Tongue (tissue), 2 donors: ENCODE measurements around the gene MYH7B. TPM values are rescaled to one million over a fixed set of nuclear protein-coding genes. Genes with fewer than 3 reads are reported as not detected.

Experiments used
- DNase-seq: peaks from one replicate; pipeline ENCODE4 v3.0.0-alpha.2; 2015
- total RNA-seq: library from RNA; depleted of rRNA; stranded (reverse); fragments of >200 nt; gene quantifications from one replicate; pipeline ENCODE4 v1.2.3, GENCODE V29; 2014

MYH7B gene
- total RNA-seq, 1 donor from 2014 or later: 6.1 TPM

DNA sequence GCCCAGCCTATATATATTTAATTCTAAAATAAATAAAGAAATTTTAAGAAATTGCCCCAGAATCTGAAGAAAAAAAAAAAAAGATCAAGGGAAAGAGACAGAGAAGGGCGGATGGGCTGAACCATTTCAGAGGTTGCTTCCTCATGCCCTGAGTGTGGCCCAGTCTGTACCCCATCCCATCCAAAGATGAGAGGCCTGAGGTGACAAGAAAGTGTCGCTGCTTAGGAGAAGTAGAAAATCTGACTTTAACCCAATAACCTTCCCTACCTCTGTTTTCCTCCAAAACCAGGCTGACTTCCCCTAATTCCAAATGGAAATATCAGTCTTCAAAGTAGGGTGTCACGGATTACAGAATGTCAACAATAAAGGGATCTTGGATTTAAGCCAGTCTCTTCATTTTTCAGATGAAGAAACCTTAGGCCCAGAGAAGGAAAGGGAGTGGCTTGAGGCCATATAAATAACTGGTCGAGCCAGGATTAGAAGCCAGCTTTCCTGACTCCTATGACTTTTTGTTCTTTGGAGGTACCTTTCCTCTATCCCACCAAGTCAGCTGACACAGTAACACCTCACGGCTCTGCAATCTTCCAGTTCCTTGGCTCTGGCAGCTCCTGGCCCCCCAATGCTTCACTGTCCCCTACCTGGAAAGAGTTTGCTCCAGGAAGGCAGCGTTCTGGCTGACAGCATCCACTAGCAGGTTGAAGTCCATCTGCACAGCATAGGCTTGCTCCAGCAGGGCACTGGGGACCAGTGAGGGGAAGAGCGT, 10.2 kb upstream of the MYH7B start:
- DNase-seq: no peak

DNA sequence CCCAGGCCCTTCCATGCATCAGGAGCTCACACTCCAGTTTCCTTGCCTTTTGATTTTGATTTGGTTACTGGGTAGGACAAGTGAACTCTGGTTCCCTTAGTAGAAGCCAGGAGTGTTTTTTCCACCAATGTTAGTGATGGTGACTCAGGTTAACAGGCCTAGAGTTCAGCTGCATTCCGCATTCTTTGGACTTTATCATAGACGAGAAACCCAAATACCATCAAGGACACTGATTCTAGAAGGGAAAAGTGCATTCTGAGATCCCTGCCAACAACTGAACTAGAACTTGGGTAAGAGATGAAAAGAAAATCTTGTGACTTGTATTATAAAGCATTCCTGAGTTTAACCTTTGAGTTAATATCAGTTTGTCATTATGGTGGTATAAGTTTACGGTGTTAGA, 9.0 kb upstream of the MYH7B start:
- no peak for DNase-seq

DNA sequence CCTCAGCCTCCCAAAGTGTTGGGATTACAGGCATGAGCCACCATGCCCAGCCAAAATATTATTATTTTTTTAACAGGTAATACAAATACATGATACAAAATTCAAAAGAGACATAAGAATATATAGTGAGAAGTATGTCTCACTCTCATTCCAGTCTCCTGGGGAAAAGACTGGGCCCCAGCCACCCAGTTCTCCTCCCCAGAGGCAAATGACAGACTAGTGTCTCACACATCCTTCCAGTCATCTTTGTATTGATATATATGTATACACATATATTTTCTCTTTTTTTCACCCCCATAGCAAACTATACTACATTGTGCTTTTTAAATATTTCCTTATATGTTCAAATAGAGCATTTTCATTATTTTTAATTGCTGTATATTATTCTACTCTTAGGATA, 8.3 kb upstream of the MYH7B start:
- DNase-seq: no peak

DNA sequence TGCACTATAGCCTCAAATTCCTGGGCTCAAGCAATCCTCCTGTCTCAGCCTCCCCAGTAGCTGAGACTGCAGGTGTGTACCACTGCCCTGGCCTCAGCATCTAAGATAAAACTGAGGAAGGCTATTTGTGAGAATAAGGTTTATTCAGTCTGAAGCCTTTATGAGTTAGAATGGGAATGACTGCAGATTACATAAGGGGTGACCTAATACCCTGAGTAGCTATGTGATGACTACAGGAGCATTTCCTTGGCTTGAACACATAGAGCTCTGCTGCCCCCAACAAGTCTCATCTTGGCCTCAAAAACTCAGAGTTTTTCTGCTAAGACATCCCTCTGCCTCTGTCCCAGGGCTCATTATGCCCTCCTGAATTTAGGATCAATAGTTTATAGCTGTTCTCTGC, 7.6 kb upstream of the MYH7B start:
- DNase-seq: no peak

DNA sequence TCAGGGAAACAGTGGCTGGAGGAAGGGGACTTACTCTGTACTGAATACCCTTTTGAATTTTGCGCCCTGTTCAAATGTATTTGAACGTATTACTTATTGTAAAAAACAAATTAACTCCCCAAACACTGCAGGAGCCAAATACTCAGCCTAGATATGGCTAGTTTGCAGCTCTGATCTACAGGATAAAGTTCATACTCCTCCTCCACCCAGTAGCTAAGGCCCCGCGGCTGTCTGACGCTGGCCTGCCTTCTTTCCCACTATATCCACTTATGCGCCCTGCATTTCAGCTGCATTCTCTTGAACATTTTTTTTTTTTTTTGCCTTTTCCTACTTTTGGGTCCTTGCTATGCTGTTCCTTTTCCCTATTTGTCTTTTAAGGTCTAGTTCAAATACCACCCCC, 6.5 kb upstream of the MYH7B start:
- no peak for DNase-seq

DNA sequence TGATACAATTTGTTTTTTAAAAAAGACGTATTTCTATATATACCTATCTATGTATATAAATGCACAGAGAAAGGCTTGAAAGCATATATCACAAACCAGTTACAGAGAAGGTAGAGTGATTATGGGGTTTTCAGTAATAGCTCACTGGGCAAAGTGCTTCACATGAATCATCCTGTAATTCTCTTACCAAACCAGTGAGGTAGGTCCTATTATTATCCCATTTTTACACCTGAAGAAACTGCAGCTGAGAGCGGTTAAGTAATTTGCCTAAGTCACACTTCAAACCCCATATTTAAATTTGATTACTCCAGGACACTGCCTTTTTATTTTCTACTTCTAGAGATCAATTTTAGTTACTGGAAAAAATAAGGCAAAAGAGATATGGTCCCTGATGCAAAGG, 4.4 kb upstream of the MYH7B start:
- DNase-seq: no peak

DNA sequence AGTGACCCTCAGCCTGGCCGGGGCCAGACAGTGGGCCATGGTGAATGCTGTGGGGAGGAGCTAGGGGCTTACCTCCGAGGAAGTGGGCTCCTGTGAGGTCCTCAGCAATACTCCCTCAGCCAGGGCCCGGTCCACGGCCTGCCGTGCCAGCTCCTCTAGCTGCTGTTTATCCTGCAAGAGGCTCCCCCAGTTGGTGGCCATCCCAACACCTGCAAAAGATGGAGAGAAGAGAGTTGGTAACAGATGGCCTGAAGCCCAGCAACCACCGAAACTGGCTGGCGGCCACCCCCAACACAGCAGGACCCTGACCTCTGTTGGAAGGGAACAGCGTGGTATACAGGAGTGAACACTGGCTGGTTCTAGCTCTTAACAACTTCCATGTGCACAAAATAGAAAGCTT, 4.0 kb upstream of the MYH7B start:
- no peak for DNase-seq

DNA sequence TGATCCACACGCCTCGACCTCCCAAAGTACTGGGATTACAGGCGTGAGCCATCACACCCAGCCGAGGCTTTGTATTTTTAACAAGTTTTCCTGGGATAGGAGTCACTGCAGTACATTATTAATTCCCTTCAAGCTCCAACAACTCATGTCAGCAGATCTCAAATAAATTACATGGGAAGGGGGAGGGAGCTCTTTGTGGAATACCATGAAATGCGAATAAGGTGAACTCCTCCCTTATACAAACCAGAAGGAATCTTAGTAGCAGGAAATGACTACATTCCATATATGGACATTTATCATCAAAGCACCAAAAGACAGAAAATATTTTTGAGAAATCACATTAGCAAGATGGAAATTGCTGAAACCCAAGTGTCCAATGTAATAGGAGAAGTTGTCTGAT, 3.0 kb upstream of the MYH7B start:
- DNase-seq: no peak

DNA sequence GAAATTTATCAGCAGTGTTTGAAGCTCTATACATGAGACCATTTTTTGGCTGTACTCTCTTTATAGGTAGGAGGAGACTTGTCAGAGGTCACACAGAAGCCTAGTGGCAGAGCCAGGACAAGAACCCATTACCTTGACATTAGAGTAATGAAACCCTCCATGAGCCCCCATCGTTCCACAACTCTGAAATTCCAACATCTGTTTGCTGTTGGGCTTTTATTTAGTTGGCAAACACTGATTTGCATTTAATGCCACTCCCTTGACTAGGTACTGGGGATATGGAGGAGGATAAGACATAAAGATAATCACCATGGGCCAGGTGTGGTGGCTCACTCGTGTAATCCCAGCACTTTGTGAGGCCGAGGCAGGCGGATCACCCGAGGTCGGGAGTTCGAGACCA, 1.7 kb upstream of the MYH7B start:
- DNase-seq: no peak

DNA sequence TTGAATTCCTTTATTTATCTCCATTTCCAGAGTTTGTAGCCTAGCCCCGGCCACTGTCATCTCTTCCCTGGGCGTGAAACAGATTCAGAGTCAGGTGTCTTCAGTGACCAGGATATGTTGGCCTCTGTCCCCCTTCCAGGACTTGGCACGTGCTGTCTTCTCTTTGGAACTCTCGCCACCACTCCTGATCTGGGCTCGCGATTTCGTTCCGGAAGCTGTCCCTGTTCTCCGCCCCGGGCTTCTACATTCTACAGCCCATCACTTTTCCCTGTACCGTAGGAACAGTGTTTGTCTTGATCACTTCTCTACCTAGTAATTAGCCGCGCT, 801 bp upstream of the MYH7B start:
- peak; percentile 53 for DNase-seq

DNA sequence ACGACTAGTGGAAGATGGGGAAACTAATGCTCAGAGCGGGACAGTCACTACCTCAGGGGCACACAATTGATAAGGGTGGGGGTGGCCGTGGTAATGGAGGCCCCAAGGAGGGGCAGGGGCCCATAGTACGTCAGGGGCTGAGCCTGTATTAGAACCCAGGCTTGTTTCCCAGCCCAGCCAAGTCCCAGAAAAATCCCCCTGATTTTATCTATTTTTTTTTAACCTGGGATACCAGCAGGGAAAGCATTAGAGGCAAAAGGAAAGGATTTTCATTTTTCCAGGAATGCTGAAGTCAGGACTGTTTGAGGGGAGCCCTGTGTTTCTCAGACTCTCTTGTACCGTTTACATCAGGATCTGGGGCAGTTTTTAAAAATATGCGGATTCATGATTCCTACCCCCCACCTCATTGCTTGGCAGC, 382 bp downstream of the MYH7B start:
- DNase-seq: no peak

DNA sequence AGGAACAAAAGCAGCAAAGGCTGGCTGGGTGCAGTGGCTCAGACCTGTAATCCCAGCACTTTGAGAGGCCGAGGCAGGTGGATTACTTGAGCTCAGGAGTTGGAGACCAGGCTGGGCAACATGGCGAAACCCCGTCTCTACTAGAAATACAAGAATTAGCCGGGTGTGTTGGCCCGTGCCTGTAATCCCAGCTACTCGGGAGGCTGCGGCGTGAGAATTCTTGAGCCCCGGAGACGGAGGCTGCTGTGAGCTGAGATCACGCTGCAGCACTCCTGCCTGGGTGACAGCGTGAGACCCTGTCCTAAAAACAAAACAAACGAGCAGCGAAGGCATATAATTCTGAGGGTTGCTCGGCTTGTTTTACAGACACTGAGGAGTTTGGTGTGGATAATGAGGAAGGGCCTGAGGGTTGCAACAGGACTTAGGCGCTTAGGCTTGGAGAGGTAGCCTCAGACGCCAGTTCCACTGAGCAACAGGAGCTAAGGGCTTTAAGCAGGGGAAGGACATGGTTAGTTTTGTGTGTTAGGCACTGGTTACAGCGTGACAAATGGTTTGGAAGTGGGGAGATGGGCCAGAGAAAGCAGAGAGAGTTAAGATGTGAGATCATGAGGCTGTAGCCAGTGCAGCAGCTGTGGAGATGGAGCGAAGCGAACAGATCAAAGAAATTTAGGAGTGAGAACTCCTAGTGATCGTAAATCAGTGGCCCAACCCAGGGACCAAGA, 1.2 kb downstream of the MYH7B start:
- peak; percentile 77 for DNase-seq

DNA sequence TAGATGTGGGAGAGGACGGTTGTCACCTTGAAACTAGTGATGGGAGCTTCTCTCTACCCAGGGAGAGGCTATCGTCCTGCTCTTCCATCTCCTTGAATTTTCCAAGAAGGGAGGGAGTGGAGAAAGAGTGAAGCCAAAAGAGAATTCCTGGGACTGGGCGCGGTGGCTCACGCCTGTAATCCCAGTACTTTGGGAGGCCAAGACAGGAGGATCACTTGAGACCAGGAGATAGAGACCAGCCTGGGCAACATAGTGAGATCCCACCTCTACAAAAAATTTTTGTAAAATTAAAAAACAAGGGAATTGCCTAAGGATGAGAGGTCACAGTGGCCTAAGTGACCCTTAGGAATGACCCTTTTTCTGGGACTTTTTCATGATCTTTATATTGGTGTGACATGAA, 8.8 kb downstream of the MYH7B start:
- DNase-seq: no peak

DNA sequence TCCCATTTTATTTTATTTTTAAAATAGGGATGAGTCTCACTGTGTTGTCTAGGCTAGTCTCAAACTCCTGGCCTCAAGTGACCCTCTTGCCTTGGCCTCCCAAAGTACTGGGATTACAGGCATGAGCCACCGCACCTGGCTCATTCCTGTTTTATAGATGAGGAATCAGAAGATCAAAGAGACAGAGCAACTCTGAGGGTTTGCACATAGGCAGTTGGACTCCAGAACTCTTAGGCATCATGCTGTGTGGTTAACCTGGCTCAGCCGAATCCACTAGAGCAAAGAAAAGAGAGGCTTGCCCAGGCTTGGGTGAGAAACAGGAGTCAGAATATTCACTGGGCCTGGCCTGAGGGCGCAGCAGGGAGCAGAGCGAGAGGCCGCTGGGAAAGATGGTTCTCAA, 9.4 kb downstream of the MYH7B start:
- no peak for DNase-seq

DNA sequence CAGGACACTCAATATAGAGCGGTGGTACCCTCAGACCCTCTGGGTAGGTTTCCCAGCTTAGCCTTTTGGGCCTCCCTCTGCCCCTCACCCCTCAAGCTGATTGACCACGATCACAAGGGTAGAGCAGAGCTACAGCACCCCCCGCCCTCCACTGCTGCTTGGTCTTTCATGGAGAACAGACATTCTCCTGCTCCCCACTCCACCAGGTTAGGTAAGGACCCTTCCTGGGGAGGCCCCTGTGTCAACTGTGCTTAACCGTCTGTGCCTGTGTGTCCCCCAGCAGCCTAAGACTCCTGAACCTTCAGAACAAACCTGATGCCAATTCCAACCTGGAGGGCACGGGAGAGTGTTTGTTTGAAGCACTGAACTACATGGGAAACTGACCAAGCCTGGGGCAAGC, 11.8 kb downstream of the MYH7B start:
- no peak for DNase-seq

DNA sequence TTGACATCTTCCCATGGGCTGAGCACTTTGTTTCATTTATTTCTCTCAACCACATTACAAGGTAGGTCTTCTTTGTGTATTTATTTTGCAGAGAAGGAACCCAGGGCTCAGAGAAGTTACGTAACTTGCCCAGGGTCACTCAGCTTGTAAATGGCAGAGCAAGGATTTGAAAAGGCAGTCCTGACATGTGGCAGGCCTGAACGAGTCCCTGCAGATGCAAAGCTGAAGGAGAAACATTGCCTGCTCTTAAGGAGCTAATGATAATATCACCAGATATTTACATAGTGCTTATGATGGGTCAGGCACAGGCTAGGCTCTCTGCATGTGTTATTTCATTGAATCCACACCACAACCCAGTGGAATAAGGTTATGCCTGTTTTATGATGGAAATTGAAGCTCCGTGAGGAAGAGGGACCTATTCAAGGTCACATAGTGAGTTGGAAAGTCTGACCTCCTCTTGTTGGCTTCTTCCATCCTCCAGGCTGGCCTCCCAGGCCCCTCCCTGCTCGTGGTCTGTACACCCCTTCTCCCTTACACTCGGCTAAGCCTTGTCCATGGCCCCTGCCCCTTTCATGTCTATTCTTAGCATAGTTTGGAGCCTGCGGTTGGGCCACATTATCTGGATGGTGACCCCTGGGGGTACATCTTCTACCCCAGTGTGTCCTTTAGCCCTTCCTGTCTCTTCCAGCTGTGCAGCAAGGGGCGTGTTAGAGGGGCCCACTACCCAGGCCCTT, 12.5 kb downstream of the MYH7B start:
- DNase-seq: no peak

DNA sequence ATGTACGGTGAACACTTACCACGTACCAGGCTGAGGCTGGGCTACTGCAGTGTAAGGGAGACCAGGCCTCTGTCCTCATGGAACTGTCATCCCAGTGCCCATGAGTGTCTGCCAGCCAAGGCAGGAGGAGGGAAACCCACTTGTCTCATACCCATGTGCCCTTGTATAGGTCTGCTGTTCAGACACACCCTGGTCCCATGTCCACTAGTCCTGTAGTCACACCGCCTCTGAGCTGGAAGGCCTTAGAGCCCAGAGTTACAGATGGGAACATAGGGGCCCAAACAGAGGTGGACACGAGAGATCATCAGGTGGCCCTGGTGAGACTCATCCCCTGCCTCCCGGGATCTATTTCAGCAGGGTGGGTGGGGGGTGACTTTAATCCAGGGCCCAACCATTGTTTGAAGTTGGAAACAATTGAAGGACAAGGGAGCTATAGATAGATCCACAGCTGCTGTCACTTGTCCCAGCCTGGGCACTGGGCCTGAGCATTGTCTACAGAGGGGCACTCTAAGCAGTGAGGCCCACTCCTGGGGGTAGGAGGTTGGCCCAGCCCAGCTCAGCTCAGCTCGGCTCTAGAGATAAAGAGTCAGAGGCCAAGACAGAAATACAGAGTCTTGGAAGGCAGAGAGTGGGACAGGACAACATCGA, 14.6 kb downstream of the MYH7B start:
- DNase-seq: peak; percentile 58

DNA sequence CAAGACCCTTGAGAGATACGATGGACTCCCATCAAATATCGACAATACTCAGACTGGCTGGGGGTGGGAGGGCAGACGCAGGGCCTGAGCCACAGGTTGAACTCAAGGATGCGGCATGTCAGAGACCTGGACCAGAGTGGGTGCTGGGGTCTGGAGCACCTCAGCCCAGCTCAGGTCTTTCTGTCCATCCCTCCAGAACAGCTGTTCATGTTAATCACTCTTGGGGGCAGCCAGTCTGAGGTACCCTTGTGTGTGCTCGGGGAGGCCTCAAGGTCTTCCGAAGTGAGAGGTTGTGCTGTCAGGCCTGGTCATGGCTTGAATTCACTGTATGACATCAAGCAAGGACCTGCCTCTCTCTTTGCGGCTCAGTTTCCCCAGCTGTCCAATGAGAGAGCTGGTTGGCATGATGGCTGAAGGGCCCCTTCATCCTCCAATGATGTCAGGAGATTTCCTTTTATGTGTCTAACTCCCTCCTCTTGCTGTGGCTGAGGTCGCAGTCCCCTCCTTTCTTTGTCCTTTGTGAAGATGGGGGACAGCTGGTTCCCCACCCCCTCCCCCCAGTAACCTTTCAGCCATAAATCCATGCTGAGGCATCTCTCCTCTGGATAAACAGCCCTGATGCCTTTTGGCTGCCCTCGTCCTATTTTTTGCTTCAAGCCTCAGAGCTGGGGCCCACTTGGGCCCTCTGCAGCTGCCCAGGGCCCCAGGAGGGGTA, 15.3 kb downstream of the MYH7B start:
- no peak for DNase-seq

DNA sequence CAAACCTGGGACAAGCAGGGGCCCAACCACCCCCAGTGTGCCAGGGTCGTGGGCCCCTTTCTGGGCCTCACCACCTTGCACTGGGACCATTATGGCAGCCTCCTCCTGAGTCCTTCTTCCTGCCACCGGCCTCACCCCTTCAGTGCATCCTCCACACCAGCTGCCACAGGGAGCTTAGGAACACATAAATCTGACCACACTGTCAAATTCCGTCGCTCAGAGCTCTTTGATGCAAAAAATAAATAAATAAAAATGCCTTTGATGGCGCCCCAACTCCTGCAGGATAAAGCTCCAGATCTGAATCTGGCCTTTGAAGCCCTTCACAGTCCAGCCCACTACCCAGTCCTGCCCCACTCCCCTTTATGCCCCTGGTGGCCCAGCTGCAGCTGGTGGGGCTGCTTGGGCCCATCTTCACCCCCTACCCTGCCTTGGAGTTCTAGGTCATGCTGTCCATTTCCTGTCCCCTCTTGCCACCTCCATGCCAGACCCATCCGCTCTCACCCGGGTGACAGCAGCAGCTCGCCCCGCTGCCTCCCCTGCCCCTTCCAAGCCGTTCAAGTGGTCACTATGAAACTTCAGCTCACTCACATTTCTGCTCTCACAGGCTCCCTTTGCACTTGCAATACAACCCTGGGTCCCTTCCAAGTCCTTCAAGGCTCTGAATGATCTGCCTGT, 16.0 kb downstream of the MYH7B start:
- DNase-seq: no peak

DNA sequence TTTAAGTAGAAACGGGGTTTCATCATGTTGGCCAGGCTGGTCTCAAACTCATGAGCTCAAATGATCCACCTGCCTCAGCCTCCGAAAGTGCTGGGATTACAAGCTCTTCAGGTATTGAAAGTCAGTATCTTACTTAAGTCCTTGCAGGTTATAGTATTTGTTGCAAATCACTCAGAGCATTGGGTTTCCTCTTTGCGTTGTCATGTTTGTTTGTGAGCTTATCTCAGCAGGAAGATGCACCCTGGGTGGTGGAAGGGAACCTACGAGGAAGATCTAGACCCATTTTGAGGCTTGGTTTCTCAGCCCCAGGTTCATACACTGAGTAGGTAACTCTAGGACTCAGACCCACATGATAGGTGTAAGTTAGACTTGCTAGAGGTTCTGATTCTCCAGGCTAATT, 18.6 kb downstream of the MYH7B start:
- DNase-seq: no peak

DNA sequence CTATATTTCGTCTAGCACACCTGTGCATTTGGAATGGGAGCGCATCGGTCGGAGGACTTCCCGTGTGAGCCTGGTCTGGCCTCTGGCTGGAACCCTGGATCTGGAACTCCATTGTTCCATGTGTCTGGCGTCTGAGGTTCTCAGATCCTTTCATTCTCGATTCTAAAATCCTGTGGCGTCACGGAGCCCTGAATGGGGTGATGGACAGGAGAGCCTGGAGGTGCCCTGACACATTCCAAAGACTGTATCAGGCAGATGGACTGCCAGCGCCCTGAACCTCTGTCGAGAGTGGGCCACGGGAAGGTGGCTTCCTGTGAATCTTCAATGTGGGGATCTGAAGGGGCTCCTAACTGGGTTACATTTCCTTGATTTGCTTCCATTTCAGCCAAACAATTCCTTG, 20.6 kb downstream of the MYH7B start:
- no peak for DNase-seq
